ENCODE data around the gene MRGPRG. TPM values are rescaled to one million over a fixed set of nuclear protein-coding genes. Genes with fewer than 3 reads are reported as not detected.

The MRGPRG gene
- polyA plus RNA-seq, 1 donor (not counting 4 experiments of a cell fraction or from before 2014, with no cell fraction given): not detected

DNA sequence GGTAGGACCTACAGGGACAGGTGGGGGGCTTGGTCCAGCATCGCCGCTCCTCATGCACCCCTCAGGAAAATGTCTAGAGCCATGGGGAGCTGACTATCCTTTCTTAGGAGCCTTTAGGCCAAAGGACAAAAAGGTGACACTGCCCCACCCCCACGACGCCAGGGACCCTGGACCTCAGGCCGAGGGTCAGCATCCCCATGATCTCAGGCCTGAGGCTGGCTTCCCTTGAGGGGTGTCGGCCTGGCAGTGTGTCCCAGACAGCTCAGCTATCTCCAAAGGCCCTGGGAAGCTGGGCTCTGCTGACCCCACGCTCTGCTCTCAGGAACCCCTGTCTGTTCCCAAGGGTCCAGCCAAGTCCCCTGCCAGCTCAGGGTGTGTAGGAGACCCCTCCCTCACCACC lies 16.3 kb downstream of the MRGPRG start:
- no peaks in the 10 kb centered on the region for H3K9me1 ChIP-seq (ENCODE audit: control insufficient read depth, extremely low read depth, insufficient read depth, low read length)
- H3K79me2 ChIP-seq (ENCODE audit: control insufficient read depth, insufficient read depth, low read length): no peaks in the 10 kb centered on the region
- H3K4me1 ChIP-seq (ENCODE audit: control insufficient read depth, extremely low read depth, insufficient read depth, low read length): no peaks in the 10 kb centered on the region
- dilution Hi-C loops (cut with MboI; ENCODE audit: extremely low pct_ligation_motif_present, low sequenced_read_pairs): no loop called here
- TF ChIP-seq EZH2 (IDR thresholded peaks at IDR 0.05; ENCODE audit: low read length) (no peak), CTCF (optimal IDR thresholded peaks at IDR 0.05 in 1 of 3, IDR thresholded peaks at IDR 0.05 in 1 of 3, conservative IDR thresholded peaks at IDR 0.05 in 1 of 3; ENCODE audit: extremely low read depth in 1 of 3, insufficient read depth in 2 of 3, low read length in 3 of 3) (no peak)
- H3K4me2 ChIP-seq (ENCODE audit: control insufficient read depth, extremely low read depth, insufficient read depth, low read depth, low read length): no peak overlapping the region
- H3K4me3 ChIP-seq (ENCODE audit: control insufficient read depth in 2 of 3, extremely low read depth in 1 of 3, insufficient read depth in 2 of 3, low read depth in 1 of 3, low read length in 3 of 3): no peak overlapping the region
- H3K36me3 ChIP-seq (ENCODE audit: control insufficient read depth in 2 of 2, extremely low read depth in 1 of 2, insufficient read depth in 2 of 2, low read length in 2 of 2): no peaks in the 10 kb centered on the region
- no peaks in the 10 kb centered on the region for H3K9me3 ChIP-seq (ENCODE audit: control insufficient read depth, low read depth, low read length)
- H3K27me3 ChIP-seq (ENCODE audit: control insufficient read depth, extremely low read depth, insufficient read depth, low read length): peaks cover 55% of the 10 kb centered on the region
- FAIRE-seq (no peak), DNase-seq (ENCODE audit: low read depth, low spot score) (no peak)
- H4K20me1 ChIP-seq (ENCODE audit: control insufficient read depth, extremely low read depth, insufficient read depth, low read length): no peaks in the 10 kb centered on the region
- H2AFZ ChIP-seq (ENCODE audit: control insufficient read depth, low read length): no peak overlapping the region
- H3K9ac ChIP-seq (ENCODE audit: control insufficient read depth, extremely low read depth, insufficient read depth, low read length): no peak overlapping the region
- H3K27ac ChIP-seq (ENCODE audit: control insufficient read depth, insufficient read depth, low read length): no peak overlapping the region

- dilution Hi-C loops (cut with MboI; ENCODE audit: extremely low pct_ligation_motif_present, low sequenced_read_pairs): no loop called here
- H3K79me2 ChIP-seq (ENCODE audit: control insufficient read depth, insufficient read depth, low read length): no peaks in the 10 kb centered on the region
- H3K27me3 ChIP-seq (ENCODE audit: control insufficient read depth, extremely low read depth, insufficient read depth, low read length): peaks cover 55% of the 10 kb centered on the region
- no peak overlapping the region for H3K4me3 ChIP-seq (ENCODE audit: control insufficient read depth in 2 of 3, extremely low read depth in 1 of 3, insufficient read depth in 2 of 3, low read depth in 1 of 3, low read length in 3 of 3)
- FAIRE-seq: no peak
- no peaks in the 10 kb centered on the region for H3K4me1 ChIP-seq (ENCODE audit: control insufficient read depth, extremely low read depth, insufficient read depth, low read length)
- H3K27ac ChIP-seq (ENCODE audit: control insufficient read depth, insufficient read depth, low read length): no peak overlapping the region
- H4K20me1 ChIP-seq (ENCODE audit: control insufficient read depth, extremely low read depth, insufficient read depth, low read length): no peaks in the 10 kb centered on the region
- TF ChIP-seq EZH2 (IDR thresholded peaks at IDR 0.05; ENCODE audit: low read length): no peak
- no peak overlapping the region for H3K9ac ChIP-seq (ENCODE audit: control insufficient read depth, extremely low read depth, insufficient read depth, low read length)
- no peak overlapping the region for H3K4me2 ChIP-seq (ENCODE audit: control insufficient read depth, extremely low read depth, insufficient read depth, low read depth, low read length)
- no peaks in the 10 kb centered on the region for H3K9me3 ChIP-seq (ENCODE audit: control insufficient read depth, low read depth, low read length)
- no peaks in the 10 kb centered on the region for H3K9me1 ChIP-seq (ENCODE audit: control insufficient read depth, extremely low read depth, insufficient read depth, low read length)
- no peaks in the 10 kb centered on the region for H3K36me3 ChIP-seq (ENCODE audit: control insufficient read depth in 2 of 2, extremely low read depth in 1 of 2, insufficient read depth in 2 of 2, low read length in 2 of 2)
- no peak for DNase-seq (ENCODE audit: low read depth, low spot score)
- no peak overlapping the region for H2AFZ ChIP-seq (ENCODE audit: control insufficient read depth, low read length)
These were observed 16.9 kb downstream of the MRGPRG start for GRCh38 chr11:3201677-3202181.

DNA sequence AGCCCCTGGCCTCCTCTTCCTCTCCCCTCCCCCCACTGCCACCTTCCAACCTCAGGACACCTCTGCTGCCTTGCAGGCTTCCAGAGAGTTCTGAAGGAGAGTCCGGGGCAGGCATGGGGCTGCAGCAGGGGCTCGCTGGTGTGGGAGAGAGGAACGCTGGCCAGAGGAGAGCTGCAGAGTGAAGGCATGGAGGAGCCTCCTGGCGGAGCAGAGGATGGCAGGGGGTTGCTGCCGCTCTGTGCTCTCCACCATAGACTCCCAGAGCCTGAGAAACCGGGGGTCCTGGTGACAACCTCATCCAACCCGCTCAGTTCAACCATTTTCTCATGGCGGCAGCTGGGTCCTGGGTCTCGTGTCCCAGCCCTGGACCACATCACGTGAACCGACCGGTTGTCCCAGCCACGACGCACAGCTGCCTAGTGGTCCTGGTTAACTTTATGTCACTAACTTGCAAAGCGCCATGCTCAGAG lies 17.5 kb downstream of the MRGPRG start:
- Histone ChIP-seq H4K20me1 (ENCODE audit: control insufficient read depth, extremely low read depth, insufficient read depth, low read length) (no peaks in the 10 kb centered on the region), H3K27me3 (ENCODE audit: control insufficient read depth, extremely low read depth, insufficient read depth, low read length) (peaks cover 51% of the 10 kb centered on the region), H3K79me2 (ENCODE audit: control insufficient read depth, insufficient read depth, low read length) (no peaks in the 10 kb centered on the region), H3K4me1 (ENCODE audit: control insufficient read depth, extremely low read depth, insufficient read depth, low read length) (no peaks in the 10 kb centered on the region), H3K9ac (ENCODE audit: control insufficient read depth, extremely low read depth, insufficient read depth, low read length) (no peak overlapping the region), H3K9me1 (ENCODE audit: control insufficient read depth, extremely low read depth, insufficient read depth, low read length) (no peaks in the 10 kb centered on the region), H3K9me3 (ENCODE audit: control insufficient read depth, low read depth, low read length) (no peaks in the 10 kb centered on the region), H3K27ac (ENCODE audit: control insufficient read depth, insufficient read depth, low read length) (no peak overlapping the region), H3K4me3 (ENCODE audit: control insufficient read depth in 2 of 3, extremely low read depth in 1 of 3, insufficient read depth in 2 of 3, low read depth in 1 of 3, low read length in 3 of 3) (no peak overlapping the region), H2AFZ (ENCODE audit: control insufficient read depth, low read length) (no peak overlapping the region), H3K4me2 (ENCODE audit: control insufficient read depth, extremely low read depth, insufficient read depth, low read depth, low read length) (no peak overlapping the region), H3K36me3 (ENCODE audit: control insufficient read depth in 2 of 2, extremely low read depth in 1 of 2, insufficient read depth in 2 of 2, low read length in 2 of 2) (no peaks in the 10 kb centered on the region)
- FAIRE-seq: no peak
- DNase-seq (ENCODE audit: low read depth, low spot score): no peak
- TF ChIP-seq EZH2 (IDR thresholded peaks at IDR 0.05; ENCODE audit: low read length) (no peak), CTCF (optimal IDR thresholded peaks at IDR 0.05 in 1 of 3, IDR thresholded peaks at IDR 0.05 in 1 of 3, conservative IDR thresholded peaks at IDR 0.05 in 1 of 3; ENCODE audit: extremely low read depth in 1 of 3, insufficient read depth in 2 of 3, low read length in 3 of 3) (no peak)
- dilution Hi-C loops (cut with MboI; ENCODE audit: extremely low pct_ligation_motif_present, low sequenced_read_pairs): no loop called here

Measured in keratinocyte (primary cell).